Measurements from ENCODE around the gene PIK3CB.

PIK3CB gene

DNA sequence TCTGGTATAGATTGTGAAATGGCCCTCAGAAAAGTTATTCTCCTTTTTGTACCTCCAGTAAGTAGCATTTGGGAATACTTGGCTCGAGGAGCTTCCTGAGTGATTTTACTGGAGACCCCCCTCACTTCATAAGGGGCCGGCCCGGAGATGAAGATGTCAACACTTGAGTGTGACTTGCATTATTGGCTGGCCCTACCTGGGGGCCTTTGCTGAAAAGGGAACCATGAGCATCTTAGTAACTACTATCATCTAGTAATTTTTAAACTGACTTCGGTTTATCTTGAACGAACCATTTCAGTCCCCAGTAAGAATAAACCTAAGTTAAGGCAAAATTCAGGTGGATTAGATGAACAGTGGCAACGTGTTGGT, 224.8 kb downstream of the PIK3CB start:
- TF ChIP-seq EP300 (IDR thresholded peaks at IDR 0.05; ENCODE audit: borderline replicate concordance) = no peak
- TF ChIP-seq, protein P1, sequence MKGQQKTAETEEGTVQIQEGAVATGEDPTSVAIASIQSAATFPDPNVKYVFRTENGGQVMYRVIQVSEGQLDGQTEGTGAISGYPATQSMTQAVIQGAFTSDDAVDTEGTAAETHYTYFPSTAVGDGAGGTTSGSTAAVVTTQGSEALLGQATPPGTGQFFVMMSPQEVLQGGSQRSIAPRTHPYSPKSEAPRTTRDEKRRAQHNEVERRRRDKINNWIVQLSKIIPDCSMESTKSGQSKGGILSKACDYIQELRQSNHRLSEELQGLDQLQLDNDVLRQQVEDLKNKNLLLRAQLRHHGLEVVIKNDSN (IDR thresholded peaks at IDR 0.05) = no peak
- TF ChIP-seq, protein P2, sequence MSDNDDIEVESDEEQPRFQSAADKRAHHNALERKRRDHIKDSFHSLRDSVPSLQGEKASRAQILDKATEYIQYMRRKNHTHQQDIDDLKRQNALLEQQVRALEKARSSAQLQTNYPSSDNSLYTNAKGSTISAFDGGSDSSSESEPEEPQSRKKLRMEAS (IDR thresholded peaks at IDR 0.05) = no peak
- TF ChIP-seq CREB1 (IDR thresholded peaks at IDR 0.05; ENCODE audit: low read depth) = no peak
- no peak for TF ChIP-seq FOXM1 (IDR thresholded peaks at IDR 0.05; ENCODE audit: borderline replicate concordance, low read depth)
- TF ChIP-seq NFIC (IDR thresholded peaks at IDR 0.05) = no peak
- no peak for TF ChIP-seq YY1 (IDR thresholded peaks at IDR 0.05; ENCODE audit: low read depth)
- no peak for TF ChIP-seq TAF1 (IDR thresholded peaks at IDR 0.05; ENCODE audit: low read depth)
- no peak for TF ChIP-seq RAD21 (IDR thresholded peaks at IDR 0.05; ENCODE audit: low read depth)
- TF ChIP-seq ZBTB7A (IDR thresholded peaks at IDR 0.05; ENCODE audit: low read depth) = no peak
- no peak for TF ChIP-seq CEBPB (IDR thresholded peaks at IDR 0.05)
- TF ChIP-seq EGR1 (IDR thresholded peaks at IDR 0.05) = no peak
- TF ChIP-seq TCF12 (IDR thresholded peaks at IDR 0.05; ENCODE audit: low read depth) = no peak
- no peak for TF ChIP-seq TEAD4 (IDR thresholded peaks at IDR 0.05)
- TF ChIP-seq, protein P3, sequence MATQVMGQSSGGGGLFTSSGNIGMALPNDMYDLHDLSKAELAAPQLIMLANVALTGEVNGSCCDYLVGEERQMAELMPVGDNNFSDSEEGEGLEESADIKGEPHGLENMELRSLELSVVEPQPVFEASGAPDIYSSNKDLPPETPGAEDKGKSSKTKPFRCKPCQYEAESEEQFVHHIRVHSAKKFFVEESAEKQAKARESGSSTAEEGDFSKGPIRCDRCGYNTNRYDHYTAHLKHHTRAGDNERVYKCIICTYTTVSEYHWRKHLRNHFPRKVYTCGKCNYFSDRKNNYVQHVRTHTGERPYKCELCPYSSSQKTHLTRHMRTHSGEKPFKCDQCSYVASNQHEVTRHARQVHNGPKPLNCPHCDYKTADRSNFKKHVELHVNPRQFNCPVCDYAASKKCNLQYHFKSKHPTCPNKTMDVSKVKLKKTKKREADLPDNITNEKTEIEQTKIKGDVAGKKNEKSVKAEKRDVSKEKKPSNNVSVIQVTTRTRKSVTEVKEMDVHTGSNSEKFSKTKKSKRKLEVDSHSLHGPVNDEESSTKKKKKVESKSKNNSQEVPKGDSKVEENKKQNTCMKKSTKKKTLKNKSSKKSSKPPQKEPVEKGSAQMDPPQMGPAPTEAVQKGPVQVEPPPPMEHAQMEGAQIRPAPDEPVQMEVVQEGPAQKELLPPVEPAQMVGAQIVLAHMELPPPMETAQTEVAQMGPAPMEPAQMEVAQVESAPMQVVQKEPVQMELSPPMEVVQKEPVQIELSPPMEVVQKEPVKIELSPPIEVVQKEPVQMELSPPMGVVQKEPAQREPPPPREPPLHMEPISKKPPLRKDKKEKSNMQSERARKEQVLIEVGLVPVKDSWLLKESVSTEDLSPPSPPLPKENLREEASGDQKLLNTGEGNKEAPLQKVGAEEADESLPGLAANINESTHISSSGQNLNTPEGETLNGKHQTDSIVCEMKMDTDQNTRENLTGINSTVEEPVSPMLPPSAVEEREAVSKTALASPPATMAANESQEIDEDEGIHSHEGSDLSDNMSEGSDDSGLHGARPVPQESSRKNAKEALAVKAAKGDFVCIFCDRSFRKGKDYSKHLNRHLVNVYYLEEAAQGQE (IDR thresholded peaks at IDR 0.05; ENCODE audit: low read depth) = no peak

DNA sequence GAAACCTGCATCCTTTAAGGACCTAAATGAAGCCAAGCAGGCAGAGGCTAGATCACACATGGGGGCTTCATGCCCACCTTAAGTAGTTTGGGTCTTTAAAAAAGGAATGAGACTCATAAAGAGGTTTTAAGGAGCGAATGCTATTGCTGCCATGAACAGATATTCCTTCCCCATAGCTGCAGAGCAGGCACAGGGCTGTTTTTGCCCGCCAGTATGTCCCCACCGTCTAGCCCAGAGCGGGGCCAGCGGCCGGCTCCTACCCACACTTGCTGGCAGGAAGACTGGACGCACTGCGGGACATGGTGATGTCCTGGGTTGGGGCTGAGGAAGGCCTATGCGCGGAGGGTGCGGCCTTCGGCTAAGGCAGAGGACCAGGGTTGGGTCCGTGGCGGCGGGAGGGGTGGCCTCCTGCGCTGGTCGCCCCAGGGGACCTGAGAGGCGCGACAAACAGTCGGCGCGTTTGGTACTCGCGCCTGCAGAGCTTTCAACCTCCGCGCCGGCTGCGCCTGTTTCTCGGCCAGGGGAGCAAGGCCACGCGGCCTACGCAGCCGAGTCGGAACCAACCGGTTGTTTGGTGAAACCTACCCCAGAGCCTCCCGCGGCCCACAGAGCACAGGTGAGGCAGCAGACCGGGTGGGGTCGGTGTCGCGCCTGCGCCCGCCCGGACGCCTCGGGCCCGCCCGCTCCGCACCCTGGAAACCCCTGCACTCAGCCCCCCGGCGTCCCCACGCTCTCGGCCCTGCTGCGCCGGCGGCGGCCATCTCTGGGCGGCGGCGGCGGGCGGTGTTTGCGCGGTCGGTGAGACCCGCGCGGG, 226.2 kb downstream of the PIK3CB start, which contains the start of gene FAIM:
Gene FAIM (plus strand): TSS at position 450 of the 814 bp plus-strand sequence. CDS start 10,956 bp downstream, outside the sequence.
- TF ChIP-seq EGR1 (IDR thresholded peaks at IDR 0.05) = no peak
- TF ChIP-seq, protein P2 (IDR thresholded peaks at IDR 0.05) = peak; percentile 87
- no peak for TF ChIP-seq NFIC (IDR thresholded peaks at IDR 0.05)
- no peak for TF ChIP-seq CEBPB (IDR thresholded peaks at IDR 0.05)
- peak; percentile 82 for TF ChIP-seq YY1 (IDR thresholded peaks at IDR 0.05; ENCODE audit: low read depth)
- no peak; the same call in 1 of the 2 replicates for TF ChIP-seq TEAD4 (IDR thresholded peaks at IDR 0.05)
- TF ChIP-seq FOXM1 (IDR thresholded peaks at IDR 0.05; ENCODE audit: borderline replicate concordance, low read depth) = no peak
- TF ChIP-seq, protein P3 (IDR thresholded peaks at IDR 0.05; ENCODE audit: low read depth) = no peak
- no peak for TF ChIP-seq ZBTB7A (IDR thresholded peaks at IDR 0.05; ENCODE audit: low read depth)
- no peak for TF ChIP-seq TCF12 (IDR thresholded peaks at IDR 0.05; ENCODE audit: low read depth)
- TF ChIP-seq EP300 (IDR thresholded peaks at IDR 0.05; ENCODE audit: borderline replicate concordance) = no peak
- TF ChIP-seq RAD21 (IDR thresholded peaks at IDR 0.05; ENCODE audit: low read depth) = no peak; the same call in 1 of the 2 replicates
- TF ChIP-seq TAF1 (IDR thresholded peaks at IDR 0.05; ENCODE audit: low read depth) = peak; percentile 32; the same call in 1 of the 2 replicates
- TF ChIP-seq, protein P1 (IDR thresholded peaks at IDR 0.05) = no peak
- TF ChIP-seq CREB1 (IDR thresholded peaks at IDR 0.05; ENCODE audit: low read depth) = no peak

Data from Ishikawa (cell line).